SK-N-SH treated with all-trans-retinoic acid at 6 μM for 48 hours (cell line): ENCODE results near the gene MAP3K20.

Source experiments
- ISL1 ChIP-seq: fragments of 250-450 bp; sonication (Bioruptor Pico); IDR thresholded peaks from 2 replicates; pipeline ENCODE4 v2.1.2; 2022; ENCODE audit warnings: mild to moderate bottlenecking, moderate library complexity
- ZFP30 ChIP-seq: fragments of 450-650 bp; formaldehyde crosslinking; IDR thresholded peaks from 2 replicates; pipeline ENCODE4 v1.5.0; 2022; ENCODE audit warnings: mild to moderate bottlenecking, moderate library complexity

GRCh38 chr2:173051463-173052215 lies 24.0 kb upstream of the MAP3K20 start:
- TF ChIP-seq ZFP30: no peak
- no peak for TF ChIP-seq ISL1
